Heart right ventricle (tissue), 16 donors: ENCODE results near the gene CDK5RAP2. TPM values are rescaled to one million over a fixed set of nuclear protein-coding genes. Genes with fewer than 3 reads are reported as not detected.

Experiments
- ATAC-seq, 8 donors: fragments of 200-7000 bp; cut with Tn5 transposase; one replicate each; pipeline ENCODE4 v1.9.1; 2020; ENCODE audit warnings: mild to moderate bottlenecking in 8 of 8, moderate library complexity in 8 of 8, moderate number of reproducible peaks in 1 of 8
- DNase-seq, 2 donors: peaks; one replicate each; pipeline ENCODE4 v3.0.0-alpha.2; 2020
- H3K27ac ChIP-seq, 10 donors: fragments of 200-600 bp; sonication (generic) in 2 of 10; one replicate each; pipeline versions ENCODE4 v1.5.0 to v1.8.0; 2020 to 2022; ENCODE audit warnings: mild to moderate bottlenecking in 3 of 10
- H3K27me3 ChIP-seq, 7 donors: fragments of 200-600 bp; one replicate each; pipeline ENCODE4 v1.8.0; 2021 to 2022; ENCODE audit warnings: mild to moderate bottlenecking in 2 of 7
- H3K36me3 ChIP-seq, 9 donors: fragments of 200-600 bp; sonication (generic) in 1 of 9; one replicate each; pipeline versions ENCODE4 v1.5.0 to v1.8.0; 2020 to 2022; ENCODE audit warnings: mild to moderate bottlenecking in 2 of 9
- H3K4me1 ChIP-seq, 9 donors: fragments of 200-600 bp; sonication (generic) in 1 of 9; one replicate each; pipeline versions ENCODE4 v1.5.0 to v1.8.0; 2020 to 2022; ENCODE audit warnings: mild to moderate bottlenecking in 4 of 9
- H3K4me3 ChIP-seq, 10 donors: fragments of 200-600 bp; sonication (generic) in 2 of 10; one replicate each; pipeline versions ENCODE4 v1.5.0 to v1.8.0; 2020 to 2022; ENCODE audit warnings: mild to moderate bottlenecking in 7 of 10, moderate library complexity in 2 of 10
- H3K9me3 ChIP-seq, 11 donors: fragments of 200-600 bp in 10 of 11; sonication (generic) in 2 of 11; one replicate each; pipeline versions ENCODE4 v1.5.0 to v1.8.0; 2013 to 2022; ENCODE audit warnings: mild to moderate bottlenecking in 2 of 11, control low read depth in 1 of 11, moderate library complexity in 1 of 11
- WGBS, 2 donors: extraction: QIAGEN DNeasy Blood & Tissue Kit; methylation state at CpG; one replicate each; pipeline ENCODE4 v1.1.7; 2013; ENCODE audit warnings: inconsistent platforms in 1 of 2; 5-methylcytosine and 5-hydroxymethylcytosine counted together
- intact Hi-C, 10 donors: fragments of 100-400 bp; cut with DNase I; formaldehyde crosslinking; loops; one replicate each; pipeline versions ENCODE4 v1.11.1 to v1.14.2; 2022
- polyA plus RNA-seq, 2 donors: library from polyadenylated mRNA; stranded (reverse); fragments of 200-250 nt; gene quantifications; one replicate each; pipeline ENCODE4 v1.2.3, GENCODE V29; 2013
- total RNA-seq, 10 donors: library from RNA; stranded (reverse); fragmentation: NEBNext Ultra II Directional in 3 of 10; extraction: Animal tissue kit (Norgen Biotek cat#: 25700) in 3 of 10; gene quantifications; one replicate each; pipeline versions ENCODE4 v1.2.1 to v1.2.4, GENCODE V29; 2021 to 2023
- TF ChIP-seq, protein P1 (sequence below), 9 donors: fragments of 200-600 bp; sonication (generic) in 2 of 9; IDR thresholded peaks; one replicate each; pipeline versions ENCODE4 v1.5.0 to v1.8.0; 2021 to 2022; ENCODE audit warnings: antibody characterized with exemption in 9 of 9, mild to moderate bottlenecking in 5 of 9, moderate library complexity in 1 of 9
- donor health status: Arrhythmogenic right ventricular cardiomyopathy.
- donor health status: ischemic (EF 13 %, LVEDD 7.1; RV severe dilation, severe dysfunction).
- donor health status: healthy with polysubstance abuse.
- donor health status: DM: no; HTN: yes; CAD: no.
- donor health status: DM: no; HTN: no; CAD: no.
- donor health status: ischemic (EF 25% LVEDD 6.9; RV normal size, moderate dysfunction).
- donor health status: ischemic (EF 25% LVEDD 5.7; RV mildly dilated, moderate dysfunction).
- donor health status: healthy.
- donor health status: DM: yes; HTN: yes; CAD: no.
- donor health status: Ischemic cardiomyopathy.
- donor health status: ischemic (EF 35%, LVEDD 5.7; RV mildly dilated, moderate dysfunction).
- donor health status: nonischemic (EF 11% LVEDD 7.7; RV severe dilation, severe dysfunction).
- donor health status: DM: yes; HTN: yes; CAD: no.
- donor health status: PGD.
- donor health status: ischemic (EF 29% LVEDD 5.4; RV normal size, mild dysfunction).
- donor health status: nonischemic (EF 23%, LVEDD 6.1; RV moderate dilation, normal function).

Gene CDK5RAP2
- total and polyA plus RNA-seq, 12 donors, result 21.6 to 80.1 (median 53.4) TPM

DNA sequence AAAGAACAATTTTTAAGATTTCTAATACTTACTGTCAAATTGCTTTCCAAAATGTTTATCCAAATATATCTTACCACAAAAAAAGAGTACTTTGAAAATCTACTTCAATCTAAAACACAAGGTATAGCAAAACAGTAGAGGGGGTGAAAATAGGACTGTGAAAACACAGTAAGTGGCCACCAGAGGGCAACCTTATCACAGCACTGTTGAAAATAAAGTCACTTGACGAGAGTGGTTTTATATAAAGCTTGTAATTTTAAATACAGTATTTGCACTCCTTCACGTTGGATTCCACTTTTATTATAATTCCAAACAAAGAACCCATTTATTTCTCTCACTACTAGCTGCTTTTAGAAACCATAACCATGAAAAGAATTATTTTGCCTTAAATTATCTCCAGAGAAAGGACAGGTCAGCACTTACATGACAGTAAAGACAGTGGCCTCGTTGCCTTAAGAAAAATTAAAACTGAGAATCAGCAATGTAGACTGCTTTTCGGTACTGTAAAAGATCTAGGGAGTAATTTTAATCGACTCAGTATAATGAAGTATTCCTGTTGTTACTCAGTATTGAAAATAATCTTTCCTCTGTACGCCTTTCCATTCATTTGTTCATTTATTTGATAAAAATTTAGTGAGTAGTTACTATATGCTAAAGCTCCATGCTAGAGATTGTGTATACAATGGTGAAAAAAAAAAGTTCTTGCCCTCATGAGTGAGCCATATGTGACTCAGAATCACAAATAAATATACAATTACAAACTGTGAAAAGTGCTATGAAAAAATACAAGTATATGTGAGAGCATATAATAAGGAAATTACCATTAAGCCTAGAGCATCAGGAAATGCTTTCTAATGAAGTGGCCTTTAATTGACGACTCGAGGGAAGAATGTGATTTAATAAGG is 40.0 kb upstream of the CDK5RAP2 start:
- Histone ChIP-seq H3K4me1 (peaks cover 0 to 9% (median 0%) of the 10 kb centered on the region in 9 donors), H3K4me3 (no peak overlapping the region), H3K36me3 (peaks cover 0 to 34% (median 0%) of the 10 kb centered on the region in 9 donors), H3K9me3 (no peaks in the 10 kb centered on the region), H3K27me3 (no peaks in the 10 kb centered on the region), H3K27ac (no peak overlapping the region)
- TF ChIP-seq, protein P1, sequence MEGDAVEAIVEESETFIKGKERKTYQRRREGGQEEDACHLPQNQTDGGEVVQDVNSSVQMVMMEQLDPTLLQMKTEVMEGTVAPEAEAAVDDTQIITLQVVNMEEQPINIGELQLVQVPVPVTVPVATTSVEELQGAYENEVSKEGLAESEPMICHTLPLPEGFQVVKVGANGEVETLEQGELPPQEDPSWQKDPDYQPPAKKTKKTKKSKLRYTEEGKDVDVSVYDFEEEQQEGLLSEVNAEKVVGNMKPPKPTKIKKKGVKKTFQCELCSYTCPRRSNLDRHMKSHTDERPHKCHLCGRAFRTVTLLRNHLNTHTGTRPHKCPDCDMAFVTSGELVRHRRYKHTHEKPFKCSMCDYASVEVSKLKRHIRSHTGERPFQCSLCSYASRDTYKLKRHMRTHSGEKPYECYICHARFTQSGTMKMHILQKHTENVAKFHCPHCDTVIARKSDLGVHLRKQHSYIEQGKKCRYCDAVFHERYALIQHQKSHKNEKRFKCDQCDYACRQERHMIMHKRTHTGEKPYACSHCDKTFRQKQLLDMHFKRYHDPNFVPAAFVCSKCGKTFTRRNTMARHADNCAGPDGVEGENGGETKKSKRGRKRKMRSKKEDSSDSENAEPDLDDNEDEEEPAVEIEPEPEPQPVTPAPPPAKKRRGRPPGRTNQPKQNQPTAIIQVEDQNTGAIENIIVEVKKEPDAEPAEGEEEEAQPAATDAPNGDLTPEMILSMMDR (IDR thresholded peaks at IDR 0.05), result peak; percentile 64 to 91 (median 88)
- 45 to 52% methylated on average over 8 of the region's 8 CpGs for WGBS, 2 donors
- peak in 1 of 2 donors; percentile 44 for DNase-seq
- intact Hi-C loops, result loop anchor here in 3 of 10 donors (5.0 to 10.0 kb wide), 2 partner anchors 92 to 95 kb away; partner anchors contain the start of gene MEGF9 (in 3 of the 3)
- peak in 7 of 8 donors; percentile 47 to 84 (median 79) for ATAC-seq

- Histone ChIP-seq H3K27ac (no peak overlapping the region), H3K36me3 (peaks cover 0 to 37% (median 0%) of the 10 kb centered on the region in 9 donors), H3K9me3 (no peaks in the 10 kb centered on the region), H3K4me1 (peaks cover 0 to 6% (median 0%) of the 10 kb centered on the region in 9 donors), H3K4me3 (no peak overlapping the region), H3K27me3 (no peaks in the 10 kb centered on the region)
- TF ChIP-seq, protein P1 (IDR thresholded peaks at IDR 0.05), result no peak
- no peak for DNase-seq
- intact Hi-C loops, result loop anchor here in 1 of 10 donors (10.0 kb wide), 1 partner anchor 98 kb away; the partner anchor contains the start of gene MEGF9
- ATAC-seq, result no peak
Observed at GRCh38 chr9:120616966-120617935, 37.3 kb upstream of the CDK5RAP2 start.

GRCh38 chr9:120612218-120612617 is 32.3 kb upstream of the CDK5RAP2 start:
- H3K4me1 ChIP-seq, result no peaks in the 10 kb centered on the region
- peaks cover 0 to 33% (median 4%) of the 10 kb centered on the region in 9 donors for H3K36me3 ChIP-seq
- H3K27me3 ChIP-seq, result no peaks in the 10 kb centered on the region
- TF ChIP-seq, protein P1 (IDR thresholded peaks at IDR 0.05), result peak in 1 of 9 donors; percentile 24
- WGBS, 2 donors, result 92 to 97% methylated on average over 1 of the region's 1 CpG
- H3K4me3 ChIP-seq, result no peak overlapping the region
- DNase-seq, result no peak
- H3K9me3 ChIP-seq, result no peaks in the 10 kb centered on the region
- intact Hi-C loops, result loop anchor here in 1 of 10 donors (10.0 kb wide), 1 partner anchor 103 kb away; the partner anchor contains the start of gene MEGF9
- H3K27ac ChIP-seq, result no peak overlapping the region
- ATAC-seq, result no peak

DNA sequence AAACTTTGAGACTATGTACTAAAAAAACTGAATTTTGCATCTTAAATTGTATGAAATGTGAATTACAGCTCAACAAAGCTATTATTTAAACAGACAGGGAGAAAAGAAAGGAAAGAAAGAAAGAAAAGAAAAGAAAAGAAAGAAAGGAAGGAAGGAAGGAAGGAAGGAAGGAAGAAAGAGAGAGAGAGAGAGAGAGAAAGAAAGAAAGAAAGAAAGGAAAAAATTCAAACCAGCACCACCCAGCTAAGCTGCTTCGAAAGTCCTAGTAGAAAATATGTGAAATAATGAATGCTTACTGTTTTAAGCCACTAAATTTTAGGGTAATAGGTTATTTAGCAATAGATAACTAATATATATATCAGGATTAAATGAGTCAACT is 31.7 kb upstream of the CDK5RAP2 start:
- DNase-seq (no peak), ATAC-seq (no peak)
- Histone ChIP-seq H3K27me3 (no peaks in the 10 kb centered on the region), H3K4me3 (no peak overlapping the region), H3K4me1 (no peaks in the 10 kb centered on the region), H3K27ac (no peak overlapping the region), H3K36me3 (peaks cover 0 to 39% (median 4%) of the 10 kb centered on the region in 9 donors), H3K9me3 (no peaks in the 10 kb centered on the region)
- WGBS, 2 donors, result 98 to 100% methylated on average over 1 of the region's 1 CpG
- TF ChIP-seq, protein P1 (IDR thresholded peaks at IDR 0.05), result no peak
- intact Hi-C loops, result loop anchor here in 1 of 10 donors (10.0 kb wide), 1 partner anchor 103 kb away; the partner anchor contains the start of gene MEGF9
